GM21786 (cell line): Measurements from ENCODE around the gene DENND5A.
A peak's percentile ranks its signal among the peaks of the same experiment; 100 is the strongest.

Experiments used
- ATAC-seq: cut with Tn5 transposase; IDR thresholded peaks from one replicate; pipeline ENCODE4 v1.9.1; 2021; ENCODE audit not compliant: unreplicated experiment

The DENND5A gene

GRCh38 chr11:9265211-9266131 is at the start of gene DENND5A:
TSS of gene DENND5A (minus strand) at chr11:9265350. CDS start at chr11:9265069, 281 bp downstream.
- ATAC-seq, result no peak

GRCh38 chr11:9314291-9315077 is 49.3 kb upstream of the DENND5A start, which contains the start of gene TMEM41B:
TSS of gene TMEM41B (minus strand) at chr11:9314593. CDS start at chr11:9314441, 152 bp downstream.
- peak; percentile 98 for ATAC-seq

DNA sequence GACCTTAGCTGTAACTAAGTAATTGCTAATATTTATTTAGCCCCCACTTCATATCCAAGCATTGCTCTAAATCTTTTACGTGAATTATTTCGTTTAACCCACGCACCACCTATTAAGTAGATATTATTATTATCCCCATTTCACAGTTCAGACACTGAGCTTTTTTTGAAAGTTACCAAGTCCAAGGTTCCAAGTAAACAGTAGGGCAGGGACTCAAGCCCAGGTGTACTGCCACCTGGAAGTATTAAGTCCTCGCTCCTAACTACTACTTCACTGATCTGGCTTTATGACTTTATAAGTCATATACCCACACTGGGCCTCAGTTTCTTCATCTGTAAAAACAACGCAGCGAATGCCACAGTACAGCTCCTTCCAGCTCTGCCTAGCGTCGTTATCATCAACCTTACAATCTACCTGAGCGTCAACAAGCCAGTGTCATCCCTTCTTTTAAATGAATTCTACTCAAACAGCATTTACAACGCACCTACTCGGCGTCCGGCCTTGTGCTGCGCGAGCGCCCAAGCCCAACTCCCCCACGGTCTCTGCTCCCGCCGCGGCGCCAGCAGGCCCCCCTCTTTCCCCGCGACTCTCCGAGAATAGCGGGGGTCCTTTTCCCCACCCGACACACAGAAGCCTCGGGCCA is 48.6 kb upstream of the DENND5A start:
- peak; percentile 3 for ATAC-seq

- no peak for ATAC-seq
These were observed 45.4 kb upstream of the DENND5A start for GRCh38 chr11:9310485-9311090.

DNA sequence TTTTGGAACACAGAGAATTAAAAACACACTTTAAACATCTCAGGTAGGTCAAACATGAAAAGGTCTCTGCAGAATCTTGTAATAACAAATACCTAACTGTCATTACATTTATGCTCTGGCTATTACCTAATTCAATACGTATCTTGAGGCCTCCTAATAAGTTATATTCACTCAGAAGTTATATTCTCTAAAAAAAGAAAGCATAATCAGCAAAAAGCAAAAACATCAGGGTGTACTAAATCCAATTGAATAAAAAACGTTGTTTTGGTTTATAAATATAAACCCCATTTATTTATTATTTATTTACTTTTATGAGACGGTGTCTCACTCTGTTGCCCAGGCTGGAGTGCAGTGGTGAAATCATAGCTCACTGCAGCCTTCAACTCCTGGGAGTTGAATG is 39.0 kb upstream of the DENND5A start:
- ATAC-seq, result no peak

GRCh38 chr11:9302448-9302847 is 37.3 kb upstream of the DENND5A start:
- no peak for ATAC-seq

DNA sequence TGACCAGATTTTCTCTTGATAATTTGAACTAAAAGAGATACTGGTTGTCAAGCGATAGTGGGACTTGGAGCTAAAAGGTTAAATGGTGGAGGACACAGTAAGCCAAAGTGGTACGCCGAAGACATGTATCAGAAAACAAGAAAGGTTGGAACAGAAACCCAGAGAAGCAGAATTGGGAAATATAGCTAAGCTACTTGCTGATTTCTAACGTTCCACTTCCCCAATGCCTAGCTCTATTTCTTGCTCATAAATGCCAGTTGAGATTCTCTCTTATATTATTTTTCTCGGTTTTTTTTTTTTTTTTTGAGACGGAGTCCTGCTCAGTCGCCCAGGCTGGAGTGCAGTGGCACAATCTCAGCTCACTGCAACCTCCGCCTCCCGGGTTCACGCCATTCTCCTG is 36.6 kb upstream of the DENND5A start:
- ATAC-seq, result no peak

DNA sequence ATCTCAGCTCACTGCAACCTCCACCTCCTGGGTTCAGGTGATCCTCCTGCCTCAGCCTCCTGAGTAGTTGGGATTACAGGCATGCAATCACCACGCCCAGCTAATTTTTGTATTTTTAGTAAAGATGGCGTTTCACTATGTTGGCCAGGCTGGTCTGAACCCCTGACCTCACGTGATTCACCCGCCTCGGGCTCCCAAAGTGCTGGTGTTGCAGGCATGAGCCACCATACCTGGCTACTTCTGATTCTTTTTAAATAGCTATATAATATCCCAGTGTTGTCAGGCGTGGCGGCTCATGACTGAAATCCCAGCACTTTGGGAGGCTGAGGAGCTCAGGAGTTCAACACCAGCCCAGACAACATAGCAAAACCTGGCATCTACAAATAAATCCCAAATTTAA is 28.5 kb upstream of the DENND5A start:
- no peak for ATAC-seq

- ATAC-seq, result no peak
These were observed 20.9 kb upstream of the DENND5A start for GRCh38 chr11:9285850-9286587.

- peak; percentile 88 for ATAC-seq
These were observed 15.6 kb upstream of the DENND5A start for GRCh38 chr11:9280655-9281301.

DNA sequence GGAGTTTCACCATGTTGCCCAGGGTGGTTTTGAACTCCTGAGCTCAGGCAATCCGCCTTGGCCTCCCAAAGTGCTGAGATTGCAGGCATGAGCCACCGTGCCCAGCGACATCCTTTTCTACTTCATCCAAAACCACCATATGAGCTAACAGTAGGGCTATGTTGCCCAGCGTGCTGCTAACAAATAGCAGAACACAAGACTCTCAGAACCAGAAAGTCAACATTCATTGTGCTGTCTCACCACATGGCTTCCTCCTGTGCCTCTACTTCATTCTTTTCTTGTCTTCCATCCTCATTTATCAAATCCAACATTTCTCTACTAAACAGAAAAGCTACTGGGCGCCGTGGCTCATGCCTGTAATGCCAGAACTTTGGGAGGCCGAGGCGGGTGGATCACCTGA is 12.0 kb upstream of the DENND5A start:
- ATAC-seq, result no peak

GRCh38 chr11:9276571-9276970 is 11.4 kb upstream of the DENND5A start:
- ATAC-seq, result no peak

DNA sequence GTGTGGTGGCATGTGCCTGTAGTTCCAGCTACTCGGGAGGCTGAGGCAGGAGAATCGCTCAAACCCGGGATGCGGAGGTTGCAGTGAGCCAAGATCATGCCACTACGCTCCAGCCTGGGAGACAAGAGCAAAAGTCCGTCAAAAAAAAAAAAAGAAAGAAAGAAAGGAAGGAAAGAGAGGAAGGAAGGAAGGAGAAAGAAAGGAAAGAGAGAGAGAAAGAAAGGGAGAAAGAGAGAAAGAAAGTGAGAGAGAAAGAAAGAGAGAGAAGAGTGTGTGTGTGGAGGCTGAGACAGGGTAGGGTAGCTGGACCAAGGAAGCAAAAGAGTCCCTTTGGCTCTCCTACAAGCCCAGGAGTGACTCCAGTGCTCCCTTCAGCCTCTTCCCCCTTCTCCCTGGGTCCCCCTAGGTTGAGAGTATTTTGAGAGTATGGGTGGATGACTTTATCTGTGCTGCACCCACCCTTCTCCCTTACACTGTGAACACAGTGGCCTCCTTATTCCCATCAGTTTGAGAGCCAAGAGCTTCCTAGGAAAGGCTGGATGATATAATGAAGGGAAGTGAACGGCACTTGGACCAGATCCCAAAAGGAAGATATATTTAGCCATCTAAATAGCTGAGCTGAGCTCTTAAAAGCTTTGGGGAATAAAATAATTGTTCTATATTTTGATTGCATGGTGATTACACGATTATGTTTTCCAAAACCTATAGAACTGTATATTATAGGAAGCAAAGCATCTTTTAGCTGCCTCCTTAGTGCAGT is 9.5 kb upstream of the DENND5A start:
- no peak for ATAC-seq

DNA sequence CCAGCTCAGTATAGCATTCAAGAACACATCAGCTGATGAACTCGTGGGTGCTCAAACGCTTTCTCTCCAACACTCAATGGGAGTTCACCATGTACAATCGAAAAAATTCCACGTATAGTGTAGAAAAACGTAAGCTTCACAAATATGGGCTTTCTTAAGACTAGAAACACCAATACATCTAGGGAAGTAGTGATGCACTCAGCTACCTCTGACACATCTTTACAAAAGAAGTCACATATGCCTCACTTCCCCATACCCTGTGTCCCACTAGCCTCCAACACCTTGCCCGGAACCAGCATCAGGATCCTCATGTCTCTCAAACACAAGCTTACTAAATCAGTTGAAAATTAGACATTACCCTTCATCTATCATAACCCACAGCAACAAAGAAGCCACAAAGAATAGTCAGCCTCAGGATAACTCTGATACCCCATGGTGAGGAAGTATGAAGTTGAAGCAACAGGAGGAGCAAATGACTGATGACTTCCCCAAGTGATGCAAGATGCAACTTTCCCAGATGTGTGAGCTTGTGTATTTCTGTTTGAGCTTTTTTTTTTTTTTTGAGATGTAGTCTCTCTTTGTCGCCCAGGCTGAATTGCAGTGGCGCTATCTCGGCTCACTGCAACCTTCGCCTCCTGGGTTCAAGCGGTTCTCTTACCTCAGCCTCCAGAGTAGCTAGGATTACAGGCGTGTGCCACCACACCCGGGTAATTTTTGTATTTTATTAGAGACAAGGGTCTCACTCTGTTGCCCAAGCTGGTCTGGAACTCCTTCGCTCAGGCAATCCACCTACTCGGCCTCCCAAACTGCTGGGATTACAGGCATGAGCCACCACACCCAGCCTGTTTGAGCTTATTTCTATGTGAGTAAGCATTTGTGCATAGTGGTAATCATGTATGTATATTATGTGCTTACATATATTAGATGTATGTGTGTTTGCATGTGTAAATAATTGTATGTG is 8.5 kb upstream of the DENND5A start:
- no peak for ATAC-seq

- no peak for ATAC-seq
These were observed 4.4 kb upstream of the DENND5A start for GRCh38 chr11:9269492-9270013.

DNA sequence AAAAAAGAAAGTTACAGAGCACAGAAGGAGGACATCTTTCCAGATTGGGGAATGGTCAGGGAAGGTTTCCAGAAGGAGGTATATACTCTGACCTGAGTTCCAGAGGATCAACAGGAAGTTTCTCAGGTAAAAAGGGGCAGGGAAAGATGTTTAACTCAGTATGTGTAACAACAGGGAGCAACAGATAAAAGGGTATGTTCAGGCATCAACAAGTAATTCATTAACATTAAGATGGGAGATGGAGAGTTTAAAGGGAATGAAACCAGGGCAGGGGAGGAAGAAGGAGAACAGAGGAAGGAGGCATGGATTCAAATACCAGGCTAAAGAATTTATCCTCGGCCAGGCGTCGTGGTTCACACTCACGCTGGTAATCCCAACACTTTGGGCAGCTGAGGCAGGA is 2.5 kb upstream of the DENND5A start:
- ATAC-seq, result no peak

- no peak for ATAC-seq
These were observed 1.8 kb upstream of the DENND5A start for GRCh38 chr11:9266926-9267325.
